Prostate gland (tissue), 2 donors: ENCODE data around the gene CFAP97D1. TPM values are rescaled to one million over a fixed set of nuclear protein-coding genes. Genes with fewer than 3 reads are reported as not detected.
A peak's percentile ranks its signal among the peaks of the same experiment; 100 is the strongest.

Source experiments
- DNase-seq: peaks from one replicate; pipeline ENCODE4 v3.0.0-alpha.2; 2019; ENCODE audit warnings: low spot score
- H3K27ac ChIP-seq, 2 donors: fragments of 200-600 bp; sonication (generic); 2 replicates each; pipeline ENCODE4 v1.5.1; 2017 to 2019
- H3K27me3 ChIP-seq: fragments of 200-600 bp; sonication (generic); replicated peaks from 2 replicates; pipeline ENCODE4 v1.5.1; 2019; ENCODE audit not compliant: insufficient read depth
- H3K36me3 ChIP-seq, 2 donors: fragments of 200-600 bp; sonication (generic); 1 replicate in 1 of 2; 2 replicates in 1 of 2; pipeline versions ENCODE4 v1.5.1 to v1.8.1; 2017 to 2019
- H3K4me1 ChIP-seq: fragments of 200-600 bp; sonication (generic); replicated peaks from 2 replicates; pipeline ENCODE4 v1.5.1; 2019
- H3K4me3 ChIP-seq, 2 donors: fragments of 200-600 bp; sonication (generic); 2 replicates each; pipeline ENCODE4 v1.5.1; 2017 to 2019
- H3K9me3 ChIP-seq: fragments of 200-600 bp; sonication (generic); 2 replicates; pipeline ENCODE4 v1.5.1; 2017
- POLR2A ChIP-seq: fragments of 450-650 bp; IDR thresholded peaks from one replicate; pipeline ENCODE4 v1.6.1; 2016; ENCODE audit warnings: antibody characterized with exemption, mild to moderate bottlenecking
- POLR2AphosphoS5 ChIP-seq: sonication (generic); formaldehyde crosslinking; IDR thresholded peaks from one replicate; pipeline ENCODE4 v1.6.1; 2017; ENCODE audit warnings: antibody characterized with exemption
- WGBS: methylation state at CpG from one replicate; pipeline ENCODE4 v1.1.5; 2018; 5-methylcytosine and 5-hydroxymethylcytosine counted together
- intact Hi-C: fragments of 100-400 bp; cut with DNase I; formaldehyde crosslinking; loops from one replicate; pipeline ENCODE4 v1.14.2; 2022
- total RNA-seq, 2 donors: library from RNA; depleted of rRNA; stranded (reverse); fragments of >200 nt; gene quantifications; one replicate each; pipeline ENCODE4 v1.1.0, GENCODE V29; 2016
- TF ChIP-seq, protein P1 (sequence below), 4 experiments: fragments of 200-600 bp in 2 of 4; fragments of 450-650 bp in 2 of 4; sonication (generic) in 2 of 4; IDR thresholded peaks; 1 replicate in 3 of 4; 2 replicates in 1 of 4; pipeline ENCODE4 v1.5.1; 2016 to 2019; ENCODE audit warnings: antibody characterized with exemption in 4 of 4, mild to moderate bottlenecking in 2 of 4, moderate library complexity in 2 of 4

The CFAP97D1 gene
- total RNA-seq, 2 donors from 2014 or later = 1.1 TPM; not detected in 1

DNA sequence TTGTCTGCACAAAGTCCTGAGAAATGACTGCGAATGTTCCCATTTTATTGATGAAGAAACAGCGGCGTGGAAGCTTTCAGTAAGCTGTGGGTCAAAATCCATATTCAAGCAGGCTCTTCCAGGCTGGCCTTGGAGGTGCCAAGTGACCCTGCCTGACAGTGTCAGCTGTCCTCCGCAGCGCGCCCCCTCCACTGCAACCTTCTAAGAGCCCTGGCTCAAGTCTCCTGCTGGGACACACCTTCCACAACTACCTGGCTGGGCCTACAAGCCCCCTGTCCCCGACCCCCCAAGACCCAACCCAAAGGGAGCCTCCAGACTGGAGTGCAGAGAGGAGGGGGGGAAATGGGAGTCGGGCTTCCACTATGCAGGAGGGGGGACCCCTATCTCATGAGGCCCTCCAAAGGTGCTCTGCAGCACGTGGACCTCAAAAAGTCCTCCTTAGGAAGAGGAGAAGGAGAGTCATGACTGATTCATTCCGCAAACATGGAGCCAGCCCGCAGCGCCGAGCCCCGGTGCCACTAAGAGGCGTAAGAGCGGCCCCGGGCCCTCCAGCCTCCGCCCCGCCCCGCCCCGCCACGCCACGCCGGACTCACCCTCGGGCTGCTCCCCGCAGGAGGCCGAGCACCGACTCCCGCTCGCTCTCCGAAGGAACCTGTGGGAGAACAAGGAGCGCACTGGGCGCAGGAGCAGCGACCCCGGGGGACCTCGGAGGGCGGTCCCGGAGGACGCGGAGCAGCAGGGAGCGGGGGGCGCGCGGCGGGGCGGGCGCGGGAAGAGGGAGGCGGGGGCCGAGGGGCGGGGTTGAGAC is 52.1 kb downstream of the CFAP97D1 start:
- H3K27ac ChIP-seq = peak overlapping the region; percentile 64 to 65
- TF ChIP-seq POLR2A = no peak
- TF ChIP-seq, protein P1, sequence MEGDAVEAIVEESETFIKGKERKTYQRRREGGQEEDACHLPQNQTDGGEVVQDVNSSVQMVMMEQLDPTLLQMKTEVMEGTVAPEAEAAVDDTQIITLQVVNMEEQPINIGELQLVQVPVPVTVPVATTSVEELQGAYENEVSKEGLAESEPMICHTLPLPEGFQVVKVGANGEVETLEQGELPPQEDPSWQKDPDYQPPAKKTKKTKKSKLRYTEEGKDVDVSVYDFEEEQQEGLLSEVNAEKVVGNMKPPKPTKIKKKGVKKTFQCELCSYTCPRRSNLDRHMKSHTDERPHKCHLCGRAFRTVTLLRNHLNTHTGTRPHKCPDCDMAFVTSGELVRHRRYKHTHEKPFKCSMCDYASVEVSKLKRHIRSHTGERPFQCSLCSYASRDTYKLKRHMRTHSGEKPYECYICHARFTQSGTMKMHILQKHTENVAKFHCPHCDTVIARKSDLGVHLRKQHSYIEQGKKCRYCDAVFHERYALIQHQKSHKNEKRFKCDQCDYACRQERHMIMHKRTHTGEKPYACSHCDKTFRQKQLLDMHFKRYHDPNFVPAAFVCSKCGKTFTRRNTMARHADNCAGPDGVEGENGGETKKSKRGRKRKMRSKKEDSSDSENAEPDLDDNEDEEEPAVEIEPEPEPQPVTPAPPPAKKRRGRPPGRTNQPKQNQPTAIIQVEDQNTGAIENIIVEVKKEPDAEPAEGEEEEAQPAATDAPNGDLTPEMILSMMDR (IDR thresholded peaks at IDR 0.05) = no peak
- no peak for TF ChIP-seq POLR2AphosphoS5
- DNase-seq = peak; percentile 10
- no peaks in the 10 kb centered on the region for H3K9me3 ChIP-seq
- intact Hi-C loops = loop anchor here (5.0 kb wide), 1 partner anchor 55 kb away; the partner anchor contains the start of gene DUSP3
- no peaks in the 10 kb centered on the region for H3K36me3 ChIP-seq
- H3K27me3 ChIP-seq = no peaks in the 10 kb centered on the region
- H3K4me1 ChIP-seq = no peaks in the 10 kb centered on the region
- H3K4me3 ChIP-seq = peak overlapping the region; percentile 58 to 79
- 15% methylated on average over 31 of the region's 51 CpGs for WGBS

DNA sequence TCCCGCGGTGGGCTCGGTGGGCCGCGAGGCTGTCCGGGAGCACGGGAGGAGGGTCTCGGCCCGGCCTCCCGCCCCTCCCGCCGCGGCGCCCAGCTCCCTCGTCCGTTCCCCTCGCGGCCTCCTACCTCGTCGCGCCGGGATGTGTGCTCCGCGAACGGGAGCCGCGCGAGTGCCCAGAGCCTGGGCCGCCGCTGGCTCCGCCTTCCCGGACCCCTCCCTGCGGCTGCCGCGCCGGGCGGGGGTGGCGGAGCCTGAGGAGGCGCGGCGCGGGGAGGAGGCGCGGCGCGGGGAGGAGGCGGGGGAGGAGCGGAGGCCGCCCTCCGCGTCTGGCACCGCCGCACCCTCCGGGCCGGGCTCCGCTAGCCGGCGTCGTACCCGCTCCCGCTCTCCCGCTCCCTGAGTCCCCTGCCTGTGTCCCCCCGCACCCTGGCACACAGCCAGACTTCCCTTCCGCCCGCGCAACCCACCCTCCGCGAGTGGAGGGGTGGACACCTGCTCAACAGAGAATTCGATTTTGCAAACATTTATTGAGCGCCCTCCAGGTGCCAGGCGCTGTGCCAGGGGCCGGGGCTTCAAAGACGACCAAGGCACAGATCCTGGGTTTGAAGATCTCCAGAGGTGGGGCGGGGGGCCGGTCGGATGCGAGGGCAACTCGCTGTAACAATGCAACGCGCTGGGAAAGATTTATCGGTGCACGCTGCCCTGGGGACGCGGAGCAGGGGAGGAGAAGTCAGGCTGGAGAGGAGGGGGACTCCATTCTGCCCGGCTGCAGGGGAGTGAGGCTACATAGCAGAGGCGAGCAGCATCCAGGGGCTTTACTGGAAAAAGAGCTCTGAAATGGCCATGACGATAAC is 53.0 kb downstream of the CFAP97D1 start, which contains the start of gene MPP3:
MPP3 (minus strand) TSS at position 171 of the 854 bp plus-strand sequence. CDS start 1,240 bp downstream, outside the sequence.
- DNase-seq = peak; percentile 52
- Histone ChIP-seq H3K36me3 (no peaks in the 10 kb centered on the region), H3K27ac (peak within 1 kb of the TSS; percentile 64 to 65), H3K4me3 (peak within 1 kb of the TSS; percentile 58 to 79), H3K4me1 (no peaks in the 10 kb centered on the region), H3K27me3 (no peaks in the 10 kb centered on the region), H3K9me3 (no peaks in the 10 kb centered on the region)
- intact Hi-C loops = loop anchor here (5.0 kb wide), 1 partner anchor 56 kb away; the partner anchor contains the start of gene DUSP3
- TF ChIP-seq POLR2AphosphoS5 (no peak), POLR2A (peak; percentile 55)
- TF ChIP-seq, protein P1 (IDR thresholded peaks at IDR 0.05) = no peak
- 1% methylated on average over 35 of the region's 87 CpGs for WGBS

DNA sequence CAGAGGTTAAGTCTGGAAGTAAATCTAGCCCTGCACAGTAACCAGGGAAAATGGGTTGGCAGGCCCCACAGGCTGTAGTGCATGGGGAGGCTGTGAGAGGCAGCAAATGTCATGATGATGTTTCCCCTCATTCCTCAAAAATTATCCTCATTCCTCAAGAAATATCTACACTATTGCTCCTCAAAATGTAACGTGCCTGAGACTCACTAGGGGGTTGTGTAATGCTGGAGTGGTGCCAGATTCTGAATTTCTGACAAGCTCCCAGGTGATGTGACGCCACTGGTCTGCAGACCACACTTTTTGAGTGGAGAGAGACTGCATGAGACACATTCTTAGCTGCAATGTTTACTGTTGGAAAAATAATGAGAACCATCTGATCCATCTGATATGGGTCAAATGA is 53.9 kb downstream of the CFAP97D1 start:
- TF ChIP-seq POLR2AphosphoS5 (no peak), POLR2A (no peak)
- TF ChIP-seq, protein P1 (IDR thresholded peaks at IDR 0.05) = no peak
- Histone ChIP-seq H3K27me3 (no peaks in the 10 kb centered on the region), H3K4me1 (no peaks in the 10 kb centered on the region), H3K27ac (no peak overlapping the region), H3K36me3 (no peaks in the 10 kb centered on the region), H3K4me3 (no peak overlapping the region), H3K9me3 (no peaks in the 10 kb centered on the region)
- no peak for DNase-seq
- 56% methylated on average over 2 of the region's 2 CpGs for WGBS
- intact Hi-C loops = loop anchor here (5.0 kb wide), 1 partner anchor 57 kb away; the partner anchor contains the start of gene DUSP3

Other genes starting within 250 kb of the CFAP97D1 start
- gene ETV4, start 234.1 kb upstream of the CFAP97D1 start, total RNA-seq = 1 to 10 TPM; 2.9 to 4.0 TPM
- 1 to 10 TPM; 3.4 to 6.1 TPM for gene MEOX1, start 118.5 kb upstream of the CFAP97D1 start, total RNA-seq
- gene SOST, start 21.6 kb upstream of the CFAP97D1 start, total RNA-seq = under 1 TPM in 1 of 2 donors, not detected in 1; 0.18 TPM
- gene DUSP3, start 1.5 kb upstream of the CFAP97D1 start, total RNA-seq = 10 to 100 TPM; 62.4 to 78.9 TPM
- gene MPP3, start 52.7 kb downstream of the CFAP97D1 start, total RNA-seq = 10 to 100 TPM in 1 of 2 donors, 1 to 10 TPM in 1; 4.4 to 16.4 TPM
- gene CD300LG, start 66.7 kb downstream of the CFAP97D1 start, total RNA-seq = 10 to 100 TPM in 1 of 2 donors, under 1 TPM in 1; 0.09 to 33.5 TPM
- gene MPP2, start 127.1 kb downstream of the CFAP97D1 start, total RNA-seq = 10 to 100 TPM; 14.9 to 17.7 TPM
- gene PPY, start 162.0 kb downstream of the CFAP97D1 start, total RNA-seq = not detected
- gene PYY, start 173.5 kb downstream of the CFAP97D1 start, total RNA-seq = not detected
- gene NAGS, start 224.2 kb downstream of the CFAP97D1 start, total RNA-seq = 1 to 10 TPM; 3.1 to 3.8 TPM
- gene TMEM101, start 234.5 kb downstream of the CFAP97D1 start, total RNA-seq = 10 to 100 TPM; 48.0 to 51.6 TPM